Kidney epithelial cell (primary cell): ENCODE data around the gene MED13L. TPM values are rescaled to one million over a fixed set of nuclear protein-coding genes. Genes with fewer than 3 reads are reported as not detected.

ENCODE experiments used
- DNase-seq: peaks from one replicate; pipeline ENCODE4 v3.0.0-alpha.2; 2010; ENCODE audit warnings: low read depth
- H3K27me3 ChIP-seq: 2 replicates; pipeline ENCODE4 v1.6.0; 2011; ENCODE audit warnings: low read length; ENCODE audit not compliant: control insufficient read depth, insufficient read depth
- H3K36me3 ChIP-seq: 2 replicates; pipeline ENCODE4 v1.5.1; 2011; ENCODE audit warnings: low read length; ENCODE audit not compliant: control insufficient read depth, insufficient read depth
- H3K4me3 ChIP-seq: 2 replicates; pipeline ENCODE4 v1.5.1; 2011; ENCODE audit warnings: low read depth, mild to moderate bottlenecking, control low read depth, low read length
- CTCF ChIP-seq: IDR thresholded peaks from 2 replicates; pipeline ENCODE4 v1.5.1; 2011; ENCODE audit warnings: mild to moderate bottlenecking, moderate library complexity, low read length, control low read depth, inconsistent platforms; ENCODE audit not compliant: insufficient read depth, poor library complexity, severe bottlenecking
- total RNA-seq: library from RNA; depleted of rRNA; stranded (reverse); fragments of >200 nt; gene quantifications from 2 replicates; pipeline ENCODE4 v1.2.3, GENCODE V29; 2015

MED13L gene
- total RNA-seq, 1 donor from 2014 or later: 45.9 TPM

- no peak for DNase-seq
- no peaks in the 10 kb centered on the region for H3K36me3 ChIP-seq
- peak; percentile 85 for TF ChIP-seq CTCF
- H3K4me3 ChIP-seq: no peak overlapping the region
- H3K27me3 ChIP-seq: peaks cover 5% of the 10 kb centered on the region
Observed at GRCh38 chr12:115916910-115917668, 360.4 kb downstream of the MED13L start.

GRCh38 chr12:115914122-115914521 is 363.4 kb downstream of the MED13L start:
- no peak for TF ChIP-seq CTCF
- Histone ChIP-seq H3K36me3 (no peaks in the 10 kb centered on the region), H3K27me3 (peaks cover 5% of the 10 kb centered on the region), H3K4me3 (no peak overlapping the region)
- DNase-seq: no peak

- TF ChIP-seq CTCF: no peak
- no peaks in the 10 kb centered on the region for H3K36me3 ChIP-seq
- H3K4me3 ChIP-seq: no peak overlapping the region
- no peak for DNase-seq
- H3K27me3 ChIP-seq: peaks cover 5% of the 10 kb centered on the region
Observed at GRCh38 chr12:115912440-115912839, 365.1 kb downstream of the MED13L start.

- H3K27me3 ChIP-seq: no peaks in the 10 kb centered on the region
- DNase-seq: no peak
- no peak for TF ChIP-seq CTCF
- no peaks in the 10 kb centered on the region for H3K36me3 ChIP-seq
- no peak overlapping the region for H3K4me3 ChIP-seq
Observed at GRCh38 chr12:115911360-115911759, 366.1 kb downstream of the MED13L start.

GRCh38 chr12:115910057-115910456 is 367.4 kb downstream of the MED13L start:
- H3K27me3 ChIP-seq: no peaks in the 10 kb centered on the region
- no peak for TF ChIP-seq CTCF
- no peak for DNase-seq
- H3K36me3 ChIP-seq: no peaks in the 10 kb centered on the region
- no peak overlapping the region for H3K4me3 ChIP-seq
